K562 (cell line): ENCODE data around the gene PELI3. TPM values are rescaled to one million over a fixed set of nuclear protein-coding genes. Genes with fewer than 3 reads are reported as not detected.

Experiments
- CBFA2T2 ChIP-seq: fragments of 450-650 bp; conservative IDR thresholded peaks from 2 replicates; pipeline ENCODE4 v1.6.1; 2017; ENCODE audit warnings: mild to moderate bottlenecking
- CBFA2T3 ChIP-seq: fragments of 450-650 bp; IDR thresholded peaks from 2 replicates; pipeline ENCODE4 v1.6.1; 2017
- CHD1 ChIP-seq: fragments of 200-600 bp; sonication (generic); IDR thresholded peaks from one replicate; pipeline ENCODE4 v1.6.1; 2012; ENCODE audit warnings: mild to moderate bottlenecking, moderate library complexity, low read length, inconsistent platforms
- CREBBP ChIP-seq: IDR thresholded peaks from one replicate; pipeline ENCODE4 v1.6.1; 2012; ENCODE audit warnings: low read depth, mild to moderate bottlenecking, control low read depth, inconsistent platforms, low read length
- ELF4 ChIP-seq: fragments of 450-650 bp; formaldehyde crosslinking; IDR thresholded peaks from 2 replicates; pipeline ENCODE4 v1.4.0; 2022; ENCODE audit warnings: missing genetic modification characterization
- HSF4 ChIP-seq: fragments of 250-450 bp; sonication (Bioruptor Pico); IDR thresholded peaks from 2 replicates; pipeline ENCODE4 v2.1.2; 2022; ENCODE audit warnings: mild to moderate bottlenecking, moderate library complexity, borderline replicate concordance
- KLF10 ChIP-seq: fragments of 250-450 bp; sonication (Bioruptor Pico); IDR thresholded peaks from 2 replicates; pipeline ENCODE4 v1.6.1; 2021; ENCODE audit warnings: matching md5 sums
- L3MBTL2 ChIP-seq: fragments of 450-650 bp; IDR thresholded peaks from 2 replicates; pipeline ENCODE4 v1.6.1; 2016; ENCODE audit warnings: mild to moderate bottlenecking, moderate library complexity
- MTA1 ChIP-seq: fragments of 450-650 bp; IDR thresholded peaks from 2 replicates; pipeline ENCODE4 v1.6.1; 2017; ENCODE audit warnings: borderline replicate concordance
- NFYB ChIP-seq: IDR thresholded peaks from 2 replicates; pipeline ENCODE4 v1.6.1; 2011; ENCODE audit warnings: mild to moderate bottlenecking, moderate library complexity; ENCODE audit not compliant: insufficient read length; ENCODE audit errors: extremely low read depth
- RBFOX2 ChIP-seq: fragments of 200-400 bp; formaldehyde crosslinking; IDR thresholded peaks from 2 replicates; pipeline ENCODE4 v1.6.1; 2017; ENCODE audit warnings: low read depth, mild to moderate bottlenecking, low read length, moderate library complexity
- SIN3B ChIP-seq: fragments of 450-650 bp; IDR thresholded peaks from 2 replicates; pipeline ENCODE4 v1.6.1; 2017; ENCODE audit warnings: low read depth, mild to moderate bottlenecking, moderate library complexity
- ZEB2 ChIP-seq: fragments of 450-650 bp; IDR thresholded peaks from 2 replicates; pipeline ENCODE4 v1.6.1; 2016
- polyA plus RNA-seq, 8 experiments: library from polyadenylated mRNA; depleted of rRNA in 4 of 8; stranded (reverse) in 5 of 8; unstranded in 3 of 8; fragments of >200 nt; fragmentation: Nextera tagmentation in 2 of 8; fragmentation: Illumina TruSeq in 1 of 8; extraction: Ambion mirVana in 2 of 8; extraction: Trizol in 1 of 8; gene quantifications; 2 replicates each; pipeline versions ENCODE4 v1.2.1 to v1.2.3, GENCODE V29; 2011 to 2014; ENCODE audit warnings: inconsistent platforms in 1 of 8, missing spikeins in 1 of 8
- total RNA-seq, 7 experiments: library from RNA; depleted of rRNA in 6 of 7; stranded (reverse); fragments of >200 nt in 6 of 7; fragmentation: Illumina TruSeq in 2 of 7; extraction: Trizol in 2 of 7; gene quantifications; 2 replicates each; pipeline versions ENCODE4 v1.2.1 to v1.2.3, GENCODE V29; 2011 to 2021; ENCODE audit warnings: low replicate concordance in 1 of 7
- TF ChIP-seq, protein P1 (sequence below): fragments of 450-650 bp; IDR thresholded peaks from 2 replicates; pipeline ENCODE4 v1.7.1; 2018; ENCODE audit warnings: mild to moderate bottlenecking, low read depth; ENCODE audit not compliant: partially characterized antibody
- TF ChIP-seq, protein P2 (sequence below), 2 experiments: fragments of 450-650 bp; conservative IDR thresholded peaks; 2 replicates each; pipeline ENCODE4 v1.6.1; 2017; ENCODE audit warnings: mild to moderate bottlenecking in 2 of 2, moderate library complexity in 2 of 2
- TF ChIP-seq, protein P3 (sequence below): fragments of 200-400 bp; formaldehyde crosslinking; IDR thresholded peaks from 2 replicates; pipeline ENCODE4 v1.6.1; 2017; ENCODE audit warnings: mild to moderate bottlenecking, low read depth, low read length, moderate library complexity
- TF ChIP-seq, protein P4 (sequence below): fragments of 450-650 bp; IDR thresholded peaks from 2 replicates; pipeline ENCODE4 v1.6.1; 2016; ENCODE audit warnings: low read depth, mild to moderate bottlenecking, moderate library complexity

Gene PELI3
- total and polyA plus RNA-seq, 9 of the 15 experiments (the other 6 are each of a cell fraction or from before 2014, with no cell fraction given), result 0.17 to 4.2 (median 1.9) TPM

DNA sequence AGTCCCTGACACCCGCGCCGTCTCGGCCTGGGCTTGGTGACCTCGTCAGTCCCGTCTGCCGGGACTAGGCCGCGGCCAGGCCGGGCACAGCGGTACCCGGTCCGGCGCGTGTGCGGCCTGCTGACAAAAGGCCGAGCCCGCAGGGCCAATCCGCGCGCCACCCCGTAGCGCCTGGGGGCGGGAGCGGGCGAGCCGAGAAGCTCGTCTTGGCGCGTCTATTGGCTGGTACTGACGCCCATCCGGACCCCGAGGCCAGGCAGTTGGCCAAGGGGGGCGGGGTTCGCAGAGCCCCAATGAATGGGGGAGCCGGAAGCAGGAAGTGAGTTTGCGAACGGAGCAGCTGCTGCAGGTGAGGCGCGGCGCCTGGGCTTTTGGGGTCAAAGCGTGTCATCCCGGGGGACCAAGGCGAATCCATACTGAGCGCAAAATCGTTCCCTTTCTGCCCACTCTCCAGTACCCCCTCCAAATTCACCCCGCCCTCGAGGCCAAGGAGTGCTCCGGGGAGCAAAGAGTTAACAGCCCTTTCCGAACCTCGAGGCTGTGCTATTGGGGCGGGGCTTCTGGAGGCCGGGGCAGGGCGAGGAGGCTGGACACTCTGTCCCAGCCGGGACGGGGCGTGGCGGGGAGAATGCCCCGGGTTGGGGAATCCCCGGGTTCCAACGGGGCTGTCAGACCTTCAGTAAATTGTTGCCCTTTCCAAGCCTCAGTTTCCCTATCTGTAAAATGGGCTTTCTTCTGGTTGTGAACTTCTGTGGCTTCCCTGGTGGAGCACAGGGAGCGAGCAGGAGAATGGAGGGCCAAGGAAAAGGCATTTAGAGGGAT, 13.6 kb downstream of the PELI3 start, which contains the start of gene DPP3 (continued):
- TF ChIP-seq, protein P1, sequence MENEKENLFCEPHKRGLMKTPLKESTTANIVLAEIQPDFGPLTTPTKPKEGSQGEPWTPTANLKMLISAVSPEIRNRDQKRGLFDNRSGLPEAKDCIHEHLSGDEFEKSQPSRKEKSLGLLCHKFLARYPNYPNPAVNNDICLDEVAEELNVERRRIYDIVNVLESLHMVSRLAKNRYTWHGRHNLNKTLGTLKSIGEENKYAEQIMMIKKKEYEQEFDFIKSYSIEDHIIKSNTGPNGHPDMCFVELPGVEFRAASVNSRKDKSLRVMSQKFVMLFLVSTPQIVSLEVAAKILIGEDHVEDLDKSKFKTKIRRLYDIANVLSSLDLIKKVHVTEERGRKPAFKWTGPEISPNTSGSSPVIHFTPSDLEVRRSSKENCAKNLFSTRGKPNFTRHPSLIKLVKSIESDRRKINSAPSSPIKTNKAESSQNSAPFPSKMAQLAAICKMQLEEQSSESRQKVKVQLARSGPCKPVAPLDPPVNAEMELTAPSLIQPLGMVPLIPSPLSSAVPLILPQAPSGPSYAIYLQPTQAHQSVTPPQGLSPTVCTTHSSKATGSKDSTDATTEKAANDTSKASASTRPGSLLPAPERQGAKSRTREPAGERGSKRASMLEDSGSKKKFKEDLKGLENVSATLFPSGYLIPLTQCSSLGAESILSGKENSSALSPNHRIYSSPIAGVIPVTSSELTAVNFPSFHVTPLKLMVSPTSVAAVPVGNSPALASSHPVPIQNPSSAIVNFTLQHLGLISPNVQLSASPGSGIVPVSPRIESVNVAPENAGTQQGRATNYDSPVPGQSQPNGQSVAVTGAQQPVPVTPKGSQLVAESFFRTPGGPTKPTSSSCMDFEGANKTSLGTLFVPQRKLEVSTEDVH, result peak; percentile 95
- TF ChIP-seq NFYB, result peak; percentile 79
- no peak for TF ChIP-seq CHD1
- TF ChIP-seq CBFA2T2, result no peak
- TF ChIP-seq MTA1, result 0 out of 2 replicates have a peak, but pooled peaks have one; percentile 21
- peak; percentile 87; the same call in 1 of the 2 replicates for TF ChIP-seq ELF4 (CRISPR knock-in tag)
- TF ChIP-seq, protein P2, sequence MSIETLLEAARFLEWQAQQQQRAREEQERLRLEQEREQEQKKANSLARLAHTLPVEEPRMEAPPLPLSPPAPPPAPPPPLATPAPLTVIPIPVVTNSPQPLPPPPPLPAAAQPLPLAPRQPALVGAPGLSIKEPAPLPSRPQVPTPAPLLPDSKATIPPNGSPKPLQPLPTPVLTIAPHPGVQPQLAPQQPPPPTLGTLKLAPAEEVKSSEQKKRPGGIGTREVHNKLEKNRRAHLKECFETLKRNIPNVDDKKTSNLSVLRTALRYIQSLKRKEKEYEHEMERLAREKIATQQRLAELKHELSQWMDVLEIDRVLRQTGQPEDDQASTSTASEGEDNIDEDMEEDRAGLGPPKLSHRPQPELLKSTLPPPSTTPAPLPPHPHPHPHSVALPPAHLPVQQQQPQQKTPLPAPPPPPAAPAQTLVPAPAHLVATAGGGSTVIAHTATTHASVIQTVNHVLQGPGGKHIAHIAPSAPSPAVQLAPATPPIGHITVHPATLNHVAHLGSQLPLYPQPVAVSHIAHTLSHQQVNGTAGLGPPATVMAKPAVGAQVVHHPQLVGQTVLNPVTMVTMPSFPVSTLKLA (conservative IDR thresholded peaks at IDR 0.05), result peak; percentile 84 to 96
- TF ChIP-seq HSF4 (CRISPR knock-in tag), result no peak
- TF ChIP-seq CBFA2T3, result no peak
- TF ChIP-seq, protein P3, sequence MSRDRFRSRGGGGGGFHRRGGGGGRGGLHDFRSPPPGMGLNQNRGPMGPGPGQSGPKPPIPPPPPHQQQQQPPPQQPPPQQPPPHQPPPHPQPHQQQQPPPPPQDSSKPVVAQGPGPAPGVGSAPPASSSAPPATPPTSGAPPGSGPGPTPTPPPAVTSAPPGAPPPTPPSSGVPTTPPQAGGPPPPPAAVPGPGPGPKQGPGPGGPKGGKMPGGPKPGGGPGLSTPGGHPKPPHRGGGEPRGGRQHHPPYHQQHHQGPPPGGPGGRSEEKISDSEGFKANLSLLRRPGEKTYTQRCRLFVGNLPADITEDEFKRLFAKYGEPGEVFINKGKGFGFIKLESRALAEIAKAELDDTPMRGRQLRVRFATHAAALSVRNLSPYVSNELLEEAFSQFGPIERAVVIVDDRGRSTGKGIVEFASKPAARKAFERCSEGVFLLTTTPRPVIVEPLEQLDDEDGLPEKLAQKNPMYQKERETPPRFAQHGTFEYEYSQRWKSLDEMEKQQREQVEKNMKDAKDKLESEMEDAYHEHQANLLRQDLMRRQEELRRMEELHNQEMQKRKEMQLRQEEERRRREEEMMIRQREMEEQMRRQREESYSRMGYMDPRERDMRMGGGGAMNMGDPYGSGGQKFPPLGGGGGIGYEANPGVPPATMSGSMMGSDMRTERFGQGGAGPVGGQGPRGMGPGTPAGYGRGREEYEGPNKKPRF, result no peak
- TF ChIP-seq RBFOX2, result peak; percentile 97
- TF ChIP-seq CREBBP, result no peak
- TF ChIP-seq KLF10 (CRISPR knock-in tag), result no peak
- TF ChIP-seq, protein P4, sequence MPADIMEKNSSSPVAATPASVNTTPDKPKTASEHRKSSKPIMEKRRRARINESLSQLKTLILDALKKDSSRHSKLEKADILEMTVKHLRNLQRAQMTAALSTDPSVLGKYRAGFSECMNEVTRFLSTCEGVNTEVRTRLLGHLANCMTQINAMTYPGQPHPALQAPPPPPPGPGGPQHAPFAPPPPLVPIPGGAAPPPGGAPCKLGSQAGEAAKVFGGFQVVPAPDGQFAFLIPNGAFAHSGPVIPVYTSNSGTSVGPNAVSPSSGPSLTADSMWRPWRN, result no peak
- no peak for TF ChIP-seq SIN3B
- peak; percentile 70 for TF ChIP-seq L3MBTL2
- 0 out of 2 replicates have a peak, but pooled peaks have one; percentile 29 for TF ChIP-seq ZEB2
